ENCODE data around the gene HOPX.

Gene HOPX

DNA sequence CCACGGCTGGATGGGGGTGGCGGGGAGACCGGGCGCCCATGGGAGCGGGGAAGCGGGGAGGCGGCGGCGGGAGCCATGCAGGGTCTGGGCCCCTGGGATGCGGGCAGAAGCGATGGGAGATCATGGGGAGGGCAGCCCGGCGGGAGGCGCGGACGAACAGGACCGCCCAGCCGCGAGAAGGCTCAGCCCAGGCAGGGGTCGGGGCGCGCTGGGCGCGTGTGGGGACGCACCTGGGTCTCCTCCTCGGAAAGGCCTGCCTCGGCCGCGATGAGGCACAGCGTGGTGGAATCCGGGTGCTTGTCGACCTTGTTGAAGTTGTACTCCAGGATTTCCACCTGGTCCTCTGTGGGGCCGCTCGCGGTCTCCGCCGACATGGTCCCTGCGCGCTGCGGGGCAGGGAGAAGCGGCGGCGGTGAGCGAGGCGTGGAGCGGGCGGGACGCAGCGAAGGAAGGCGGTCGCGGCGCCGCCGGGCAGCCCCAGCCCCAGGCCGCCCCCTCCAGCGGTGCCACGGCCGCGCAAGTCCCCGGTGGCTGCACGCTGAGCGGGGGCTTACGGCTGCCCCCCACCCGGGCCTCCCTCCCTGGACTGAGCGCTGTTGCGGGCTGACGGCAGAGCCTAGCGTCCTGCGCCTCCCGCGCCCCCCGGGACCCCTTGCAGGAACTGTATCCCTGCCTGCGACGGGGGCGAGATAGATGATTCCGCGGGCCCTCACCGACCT is 25.3 kb downstream of the HOPX start (continued):
- TF ChIP-seq HOXC10 (CRISPR knock-in tag; IDR thresholded peaks at IDR 0.05) (no peak), ZSCAN5A (tag by site-specific recombination; IDR thresholded peaks at IDR 0.05) (no peak), ZNF660 (tag by site-specific recombination; IDR thresholded peaks at IDR 0.05) (no peak), ZNF791 (tag by site-specific recombination; IDR thresholded peaks at IDR 0.05) (no peak), ZBTB1 (tag by site-specific recombination; IDR thresholded peaks at IDR 0.05) (no peak), ZNF214 (tag by site-specific recombination; IDR thresholded peaks at IDR 0.05; ENCODE audit: borderline replicate concordance) (no peak), ZEB2 (tag by site-specific recombination; IDR thresholded peaks at IDR 0.05) (no peak), ZNF140 (tag by site-specific recombination; IDR thresholded peaks at IDR 0.05) (no peak), ZFP3 (tag by site-specific recombination; IDR thresholded peaks at IDR 0.05; ENCODE audit: low read depth) (no peak), ZNF169 (tag by site-specific recombination; IDR thresholded peaks at IDR 0.05) (no peak), KLF7 (tag by site-specific recombination; IDR thresholded peaks at IDR 0.05; ENCODE audit: borderline replicate concordance) (no peak), ZNF596 (tag by site-specific recombination; IDR thresholded peaks at IDR 0.05) (no peak), ZNF621 (tag by site-specific recombination; IDR thresholded peaks at IDR 0.05) (no peak), ZBTB6 (tag by site-specific recombination; IDR thresholded peaks at IDR 0.05) (no peak), ZNF707 (tag by site-specific recombination; IDR thresholded peaks at IDR 0.05) (no peak), OVOL3 (tag by site-specific recombination; IDR thresholded peaks at IDR 0.05) (no peak), ZNF530 (tag by site-specific recombination; IDR thresholded peaks at IDR 0.05; ENCODE audit: low read depth) (no peak), ZIC2 (tag by site-specific recombination; IDR thresholded peaks at IDR 0.05) (peak; percentile 88), ZFHX2 (tag by site-specific recombination; conservative IDR thresholded peaks at IDR 0.05) (no peak), ZNF10 (tag by site-specific recombination; IDR thresholded peaks at IDR 0.05) (no peak), ZBTB7A (tag by site-specific recombination; IDR thresholded peaks at IDR 0.05; ENCODE audit: low read depth) (no peak), ZNF391 (tag by site-specific recombination; IDR thresholded peaks at IDR 0.05; ENCODE audit: borderline replicate concordance, low read depth) (no peak), ZNF624 (tag by site-specific recombination; IDR thresholded peaks at IDR 0.05) (no peak)
- TF ChIP-seq, protein P1, sequence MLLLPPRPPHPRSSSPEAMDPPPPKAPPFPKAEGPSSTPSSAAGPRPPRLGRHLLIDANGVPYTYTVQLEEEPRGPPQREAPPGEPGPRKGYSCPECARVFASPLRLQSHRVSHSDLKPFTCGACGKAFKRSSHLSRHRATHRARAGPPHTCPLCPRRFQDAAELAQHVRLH (tag by site-specific recombination; IDR thresholded peaks at IDR 0.05): no peak
- TF ChIP-seq, protein P2, sequence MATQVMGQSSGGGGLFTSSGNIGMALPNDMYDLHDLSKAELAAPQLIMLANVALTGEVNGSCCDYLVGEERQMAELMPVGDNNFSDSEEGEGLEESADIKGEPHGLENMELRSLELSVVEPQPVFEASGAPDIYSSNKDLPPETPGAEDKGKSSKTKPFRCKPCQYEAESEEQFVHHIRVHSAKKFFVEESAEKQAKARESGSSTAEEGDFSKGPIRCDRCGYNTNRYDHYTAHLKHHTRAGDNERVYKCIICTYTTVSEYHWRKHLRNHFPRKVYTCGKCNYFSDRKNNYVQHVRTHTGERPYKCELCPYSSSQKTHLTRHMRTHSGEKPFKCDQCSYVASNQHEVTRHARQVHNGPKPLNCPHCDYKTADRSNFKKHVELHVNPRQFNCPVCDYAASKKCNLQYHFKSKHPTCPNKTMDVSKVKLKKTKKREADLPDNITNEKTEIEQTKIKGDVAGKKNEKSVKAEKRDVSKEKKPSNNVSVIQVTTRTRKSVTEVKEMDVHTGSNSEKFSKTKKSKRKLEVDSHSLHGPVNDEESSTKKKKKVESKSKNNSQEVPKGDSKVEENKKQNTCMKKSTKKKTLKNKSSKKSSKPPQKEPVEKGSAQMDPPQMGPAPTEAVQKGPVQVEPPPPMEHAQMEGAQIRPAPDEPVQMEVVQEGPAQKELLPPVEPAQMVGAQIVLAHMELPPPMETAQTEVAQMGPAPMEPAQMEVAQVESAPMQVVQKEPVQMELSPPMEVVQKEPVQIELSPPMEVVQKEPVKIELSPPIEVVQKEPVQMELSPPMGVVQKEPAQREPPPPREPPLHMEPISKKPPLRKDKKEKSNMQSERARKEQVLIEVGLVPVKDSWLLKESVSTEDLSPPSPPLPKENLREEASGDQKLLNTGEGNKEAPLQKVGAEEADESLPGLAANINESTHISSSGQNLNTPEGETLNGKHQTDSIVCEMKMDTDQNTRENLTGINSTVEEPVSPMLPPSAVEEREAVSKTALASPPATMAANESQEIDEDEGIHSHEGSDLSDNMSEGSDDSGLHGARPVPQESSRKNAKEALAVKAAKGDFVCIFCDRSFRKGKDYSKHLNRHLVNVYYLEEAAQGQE (tag by site-specific recombination; IDR thresholded peaks at IDR 0.05): no peak
- TF ChIP-seq, protein P3, sequence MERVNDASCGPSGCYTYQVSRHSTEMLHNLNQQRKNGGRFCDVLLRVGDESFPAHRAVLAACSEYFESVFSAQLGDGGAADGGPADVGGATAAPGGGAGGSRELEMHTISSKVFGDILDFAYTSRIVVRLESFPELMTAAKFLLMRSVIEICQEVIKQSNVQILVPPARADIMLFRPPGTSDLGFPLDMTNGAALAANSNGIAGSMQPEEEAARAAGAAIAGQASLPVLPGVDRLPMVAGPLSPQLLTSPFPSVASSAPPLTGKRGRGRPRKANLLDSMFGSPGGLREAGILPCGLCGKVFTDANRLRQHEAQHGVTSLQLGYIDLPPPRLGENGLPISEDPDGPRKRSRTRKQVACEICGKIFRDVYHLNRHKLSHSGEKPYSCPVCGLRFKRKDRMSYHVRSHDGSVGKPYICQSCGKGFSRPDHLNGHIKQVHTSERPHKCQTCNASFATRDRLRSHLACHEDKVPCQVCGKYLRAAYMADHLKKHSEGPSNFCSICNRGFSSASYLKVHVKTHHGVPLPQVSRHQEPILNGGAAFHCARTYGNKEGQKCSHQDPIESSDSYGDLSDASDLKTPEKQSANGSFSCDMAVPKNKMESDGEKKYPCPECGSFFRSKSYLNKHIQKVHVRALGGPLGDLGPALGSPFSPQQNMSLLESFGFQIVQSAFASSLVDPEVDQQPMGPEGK (tag by site-specific recombination; IDR thresholded peaks at IDR 0.05): peak; percentile 64
